Karpas-422 (cell line): ENCODE data around the gene IRS1. TPM values are rescaled to one million over a fixed set of nuclear protein-coding genes. Genes with fewer than 3 reads are reported as not detected.

ENCODE experiments used
- DNase-seq: peaks from one replicate; pipeline ENCODE4 v3.0.0-alpha.2; 2015
- H2AFZ ChIP-seq: fragments of 200-600 bp; sonication (generic); 2 replicates; pipeline ENCODE4 v1.6.1; 2014; ENCODE audit warnings: antibody characterized with exemption, low read length, mixed read lengths
- H3K27ac ChIP-seq: fragments of 200-600 bp; sonication (generic); 2 replicates; pipeline ENCODE4 v1.5.1; 2014; ENCODE audit warnings: mild to moderate bottlenecking, low read length, moderate library complexity
- H3K27me3 ChIP-seq: fragments of 200-600 bp; sonication (generic); 2 replicates; pipeline ENCODE4 v1.6.1; 2014; ENCODE audit warnings: low read length, mixed read lengths
- H3K36me3 ChIP-seq: fragments of 200-600 bp; sonication (generic); 2 replicates; pipeline ENCODE4 v1.6.1; 2014; ENCODE audit warnings: low read length, mixed read lengths; ENCODE audit not compliant: insufficient read depth
- H3K4me1 ChIP-seq: fragments of 200-600 bp; sonication (generic); 2 replicates; pipeline ENCODE4 v1.6.1; 2014; ENCODE audit warnings: mild to moderate bottlenecking, low read length, mixed read lengths
- H3K4me2 ChIP-seq: fragments of 200-600 bp; sonication (generic); 2 replicates; pipeline ENCODE4 v1.6.1; 2014; ENCODE audit warnings: low read length, low read depth, mild to moderate bottlenecking; ENCODE audit not compliant: poor library complexity, severe bottlenecking
- H3K4me3 ChIP-seq: fragments of 200-600 bp; sonication (generic); 2 replicates; pipeline ENCODE4 v1.5.1; 2014; ENCODE audit warnings: mild to moderate bottlenecking, antibody characterized with exemption, low read length, mixed read lengths
- H3K79me2 ChIP-seq: fragments of 200-600 bp; sonication (generic); 2 replicates; pipeline ENCODE4 v1.6.1; 2014; ENCODE audit warnings: mild to moderate bottlenecking, low read length, mixed read lengths
- H3K9ac ChIP-seq: fragments of 200-600 bp; sonication (generic); 2 replicates; pipeline ENCODE4 v1.6.0; 2014; ENCODE audit warnings: low read length
- H3K9me2 ChIP-seq: fragments of 200-600 bp; sonication (generic), shearing (Covaris generic); replicated peaks from 2 replicates; pipeline ENCODE4 v1.6.0; 2014; ENCODE audit warnings: mild to moderate bottlenecking, low read length, moderate library complexity; ENCODE audit not compliant: insufficient read depth
- H3K9me3 ChIP-seq: fragments of 300-700, 200-600 bp; sonication (generic); 2 replicates; pipeline ENCODE4 v1.6.1; 2014; ENCODE audit warnings: low read length, mixed read lengths
- H4K20me1 ChIP-seq: fragments of 200-600 bp; sonication (generic); 2 replicates; pipeline ENCODE4 v1.6.1; 2014; ENCODE audit warnings: mild to moderate bottlenecking, antibody characterized with exemption, low read length, low read depth; ENCODE audit not compliant: insufficient read depth
- total RNA-seq: library from RNA; depleted of rRNA; stranded (reverse); fragments of >200 nt; shearing (Covaris generic); gene quantifications from 2 replicates; pipeline ENCODE4 v1.2.3, GENCODE V29; 2014; ENCODE audit warnings: low replicate concordance

Gene IRS1
- total RNA-seq, 1 experiment from 2014 or later, result 3.5 TPM

GRCh38 chr2:226752887-226753286, 46.7 kb downstream of the IRS1 start:
- H3K27ac ChIP-seq, result no peak overlapping the region
- H3K79me2 ChIP-seq, result no peaks in the 10 kb centered on the region
- no peak overlapping the region for H3K9ac ChIP-seq
- no peaks in the 10 kb centered on the region for H3K4me1 ChIP-seq
- no peaks in the 10 kb centered on the region for H4K20me1 ChIP-seq
- no peaks in the 10 kb centered on the region for H3K9me2 ChIP-seq
- H3K27me3 ChIP-seq, result no peaks in the 10 kb centered on the region
- H3K4me2 ChIP-seq, result no peak overlapping the region
- no peaks in the 10 kb centered on the region for H3K9me3 ChIP-seq
- no peak for DNase-seq
- no peak overlapping the region for H3K4me3 ChIP-seq
- H3K36me3 ChIP-seq, result no peaks in the 10 kb centered on the region
- H2AFZ ChIP-seq, result no peak overlapping the region

GRCh38 chr2:226747288-226747687, 52.3 kb downstream of the IRS1 start:
- Histone ChIP-seq H4K20me1 (no peaks in the 10 kb centered on the region), H3K9ac (no peak overlapping the region), H3K9me2 (no peaks in the 10 kb centered on the region), H2AFZ (no peak overlapping the region), H3K4me2 (no peak overlapping the region), H3K9me3 (no peaks in the 10 kb centered on the region), H3K79me2 (no peaks in the 10 kb centered on the region), H3K4me3 (no peak overlapping the region), H3K27me3 (no peaks in the 10 kb centered on the region), H3K4me1 (no peaks in the 10 kb centered on the region), H3K36me3 (no peaks in the 10 kb centered on the region), H3K27ac (no peak overlapping the region)
- no peak for DNase-seq

- Histone ChIP-seq H3K27me3 (no peaks in the 10 kb centered on the region), H4K20me1 (no peaks in the 10 kb centered on the region), H2AFZ (no peak overlapping the region), H3K27ac (no peak overlapping the region), H3K4me3 (no peak overlapping the region), H3K36me3 (no peaks in the 10 kb centered on the region), H3K9ac (no peak overlapping the region), H3K4me1 (no peaks in the 10 kb centered on the region), H3K9me3 (no peaks in the 10 kb centered on the region), H3K79me2 (no peaks in the 10 kb centered on the region), H3K4me2 (no peak overlapping the region), H3K9me2 (no peaks in the 10 kb centered on the region)
- no peak for DNase-seq
Observed at GRCh38 chr2:226746196-226746800, 53.3 kb downstream of the IRS1 start.

GRCh38 chr2:226743915-226744314, 55.7 kb downstream of the IRS1 start:
- Histone ChIP-seq H3K79me2 (no peaks in the 10 kb centered on the region), H3K27ac (no peak overlapping the region), H4K20me1 (no peaks in the 10 kb centered on the region), H3K9me3 (no peaks in the 10 kb centered on the region), H2AFZ (no peak overlapping the region), H3K4me3 (no peak overlapping the region), H3K27me3 (no peaks in the 10 kb centered on the region), H3K9ac (no peak overlapping the region), H3K4me2 (no peak overlapping the region), H3K4me1 (no peaks in the 10 kb centered on the region), H3K36me3 (no peaks in the 10 kb centered on the region), H3K9me2 (no peaks in the 10 kb centered on the region)
- no peak for DNase-seq

GRCh38 chr2:226742347-226742746, 57.3 kb downstream of the IRS1 start:
- DNase-seq, result no peak
- Histone ChIP-seq H3K9ac (no peak overlapping the region), H3K79me2 (no peaks in the 10 kb centered on the region), H3K4me3 (no peak overlapping the region), H3K9me3 (no peaks in the 10 kb centered on the region), H4K20me1 (no peaks in the 10 kb centered on the region), H3K27ac (no peak overlapping the region), H3K4me2 (no peak overlapping the region), H3K27me3 (no peaks in the 10 kb centered on the region), H3K4me1 (no peaks in the 10 kb centered on the region), H3K36me3 (no peaks in the 10 kb centered on the region), H3K9me2 (no peaks in the 10 kb centered on the region), H2AFZ (no peak overlapping the region)

GRCh38 chr2:226740039-226740648, 59.5 kb downstream of the IRS1 start:
- H3K27me3 ChIP-seq, result no peaks in the 10 kb centered on the region
- H3K27ac ChIP-seq, result no peak overlapping the region
- no peaks in the 10 kb centered on the region for H3K36me3 ChIP-seq
- DNase-seq, result no peak
- no peak overlapping the region for H3K9ac ChIP-seq
- H3K9me3 ChIP-seq, result no peaks in the 10 kb centered on the region
- no peaks in the 10 kb centered on the region for H4K20me1 ChIP-seq
- H3K4me1 ChIP-seq, result no peaks in the 10 kb centered on the region
- no peaks in the 10 kb centered on the region for H3K9me2 ChIP-seq
- no peak overlapping the region for H3K4me2 ChIP-seq
- H2AFZ ChIP-seq, result no peak overlapping the region
- no peak overlapping the region for H3K4me3 ChIP-seq
- H3K79me2 ChIP-seq, result no peaks in the 10 kb centered on the region

- Histone ChIP-seq H3K4me3 (no peak overlapping the region), H4K20me1 (no peaks in the 10 kb centered on the region), H3K9me2 (no peaks in the 10 kb centered on the region), H3K36me3 (no peaks in the 10 kb centered on the region), H3K27me3 (no peaks in the 10 kb centered on the region), H3K27ac (no peak overlapping the region), H3K9me3 (no peaks in the 10 kb centered on the region), H3K4me2 (no peak overlapping the region), H3K79me2 (no peaks in the 10 kb centered on the region), H3K9ac (no peak overlapping the region), H3K4me1 (no peaks in the 10 kb centered on the region), H2AFZ (no peak overlapping the region)
- no peak for DNase-seq
Observed at GRCh38 chr2:226739545-226740030, 60.0 kb downstream of the IRS1 start.

- H4K20me1 ChIP-seq, result no peaks in the 10 kb centered on the region
- H2AFZ ChIP-seq, result no peak overlapping the region
- H3K9me2 ChIP-seq, result no peaks in the 10 kb centered on the region
- H3K79me2 ChIP-seq, result no peaks in the 10 kb centered on the region
- H3K9me3 ChIP-seq, result no peaks in the 10 kb centered on the region
- no peaks in the 10 kb centered on the region for H3K36me3 ChIP-seq
- no peak overlapping the region for H3K4me3 ChIP-seq
- no peak overlapping the region for H3K9ac ChIP-seq
- DNase-seq, result no peak
- H3K4me1 ChIP-seq, result no peaks in the 10 kb centered on the region
- no peaks in the 10 kb centered on the region for H3K27me3 ChIP-seq
- no peak overlapping the region for H3K4me2 ChIP-seq
- no peak overlapping the region for H3K27ac ChIP-seq
Observed at GRCh38 chr2:226738821-226739544, 60.6 kb downstream of the IRS1 start.
